GM18517 (cell line): Measurements from ENCODE around the gene VCY1B.
"Not testable (repeated sequence)": the region's sequence is repeated elsewhere in the genome, so short reads cannot be mapped to it uniquely, and the experiment has no call there.

Experiments
- ATAC-seq: cut with Tn5 transposase; IDR thresholded peaks from one replicate; pipeline ENCODE4 v1.9.1; 2021; ENCODE audit warnings: mild to moderate bottlenecking, moderate library complexity; ENCODE audit not compliant: unreplicated experiment

The VCY1B gene

DNA sequence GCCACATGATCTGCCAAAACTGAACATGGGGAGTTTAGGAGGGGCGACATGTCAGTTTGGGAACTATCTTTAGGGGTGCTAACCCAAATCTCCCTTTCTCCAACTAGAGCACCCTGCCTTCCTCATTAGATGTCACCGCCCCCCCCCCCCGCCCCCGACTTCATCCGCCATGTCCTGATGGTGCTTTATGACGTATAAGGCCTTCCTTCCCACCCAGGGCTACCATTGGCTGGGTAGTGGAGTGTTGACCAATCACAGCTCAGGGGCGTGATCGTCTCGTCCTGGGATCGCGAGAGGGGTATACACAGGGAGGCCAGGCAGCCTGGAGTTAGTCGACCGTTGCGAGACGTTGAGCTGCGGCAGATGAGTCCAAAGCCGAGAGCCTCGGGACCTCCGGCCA is at the start of gene VCY1B:
VCY1B (plus strand) TSS at position 301 of the 400 bp plus-strand sequence; CDS start at position 364, 63 bp downstream.
- ATAC-seq, result not testable (repeated sequence)

DNA sequence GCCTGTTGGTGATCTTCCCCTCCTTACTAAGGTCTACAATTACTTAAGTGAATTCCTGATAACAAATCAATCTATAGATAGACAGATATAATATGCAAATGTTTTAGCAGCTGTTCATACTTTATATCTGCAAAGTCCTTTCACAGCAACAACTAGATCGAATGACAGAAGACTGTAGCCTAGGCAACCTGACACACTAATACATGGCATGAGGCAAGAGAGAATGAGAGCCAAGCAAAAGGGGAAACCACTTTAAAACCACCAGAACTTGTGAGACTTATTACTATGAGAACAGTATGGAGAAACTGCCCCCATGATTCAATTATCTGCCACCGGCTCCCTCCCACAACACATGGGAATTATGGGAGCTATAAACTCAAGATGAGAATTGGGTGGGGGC is 44.1 kb upstream of the VCY1B start:
- not testable (repeated sequence) for ATAC-seq

DNA sequence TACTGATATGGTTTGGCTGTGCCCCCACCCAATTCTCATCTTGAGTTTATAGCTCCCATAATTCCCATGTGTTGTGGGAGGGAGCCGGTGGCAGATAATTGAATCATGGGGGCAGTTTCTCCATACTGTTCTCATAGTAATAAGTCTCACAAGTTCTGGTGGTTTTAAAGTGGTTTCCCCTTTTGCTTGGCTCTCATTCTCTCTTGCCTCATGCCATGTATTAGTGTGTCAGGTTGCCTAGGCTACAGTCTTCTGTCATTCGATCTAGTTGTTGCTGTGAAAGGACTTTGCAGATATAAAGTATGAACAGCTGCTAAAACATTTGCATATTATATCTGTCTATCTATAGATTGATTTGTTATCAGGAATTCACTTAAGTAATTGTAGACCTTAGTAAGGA is 25.6 kb upstream of the VCY1B start:
- not testable (repeated sequence) for ATAC-seq

DNA sequence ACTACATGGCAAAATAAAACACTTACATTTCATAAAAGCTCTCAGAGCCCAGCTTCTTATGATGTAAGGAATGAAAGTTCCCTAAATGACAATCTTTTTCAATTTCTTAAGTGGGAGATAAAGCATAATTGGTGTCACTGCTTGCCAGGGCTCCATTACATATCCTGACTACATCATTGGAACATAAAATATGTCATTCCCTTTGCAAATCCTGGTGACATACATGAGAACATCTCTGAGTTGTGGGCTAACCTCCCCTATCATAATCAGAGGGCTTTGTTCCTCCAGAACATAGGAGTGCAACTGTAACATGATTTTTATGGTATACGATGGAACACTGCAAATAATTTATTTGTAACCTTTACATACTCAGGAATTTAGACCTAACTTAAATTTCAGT is 29.9 kb downstream of the VCY1B start:
- ATAC-seq, result no peak
